Hepatocyte (in vitro differentiated cells): Measurements from ENCODE around the gene REL. TPM values are rescaled to one million over a fixed set of nuclear protein-coding genes. Genes with fewer than 3 reads are reported as not detected.

Experiments used
- DNase-seq: peaks from one replicate; pipeline ENCODE4 v3.0.0-alpha.2; 2016; ENCODE audit warnings: low spot score
- H2AFZ ChIP-seq: fragments of 200-600 bp; sonication (generic); 2 replicates; pipeline ENCODE4 v1.6.0; 2016; ENCODE audit warnings: antibody characterized with exemption, mild to moderate bottlenecking
- H3K27ac ChIP-seq: fragments of 200-600 bp; sonication (generic); 2 replicates; pipeline ENCODE4 v1.5.1; 2016; ENCODE audit warnings: mild to moderate bottlenecking
- H3K27me3 ChIP-seq: fragments of 200-600 bp; sonication (generic); 2 replicates; pipeline ENCODE4 v1.6.1; 2016
- H3K36me3 ChIP-seq: fragments of 200-600 bp; sonication (generic); replicated peaks from 2 replicates; pipeline ENCODE4 v1.5.1; 2016; ENCODE audit warnings: low read depth; ENCODE audit not compliant: insufficient read depth
- H3K4me1 ChIP-seq: fragments of 200-600 bp; sonication (generic); 2 replicates; pipeline ENCODE4 v1.5.1; 2016; ENCODE audit warnings: mild to moderate bottlenecking, moderate library complexity; ENCODE audit not compliant: insufficient read depth
- H3K4me2 ChIP-seq: fragments of 200-600 bp; sonication (generic); 2 replicates; pipeline ENCODE4 v1.6.0; 2016
- H3K4me3 ChIP-seq: fragments of 200-600 bp; sonication (generic); 2 replicates; pipeline ENCODE4 v1.5.1; 2016; ENCODE audit warnings: mild to moderate bottlenecking
- H3K79me2 ChIP-seq: fragments of 200-600 bp; sonication (generic); 2 replicates; pipeline ENCODE4 v1.6.0; 2017; ENCODE audit warnings: mild to moderate bottlenecking
- H3K9me2 ChIP-seq: fragments of 200-600 bp; sonication (generic); replicated peaks from 2 replicates; pipeline ENCODE4 v1.6.0; 2017; ENCODE audit warnings: mild to moderate bottlenecking; ENCODE audit not compliant: insufficient read depth
- H3K9me3 ChIP-seq: fragments of 200-600 bp; sonication (generic); 2 replicates; pipeline ENCODE4 v1.5.1; 2016; ENCODE audit warnings: low read depth, mild to moderate bottlenecking
- H4K20me1 ChIP-seq: fragments of 200-600 bp; sonication (generic); 2 replicates; pipeline ENCODE4 v1.6.0; 2016; ENCODE audit warnings: mild to moderate bottlenecking; ENCODE audit not compliant: insufficient read depth, poor library complexity, severe bottlenecking
- EZH2 ChIP-seq: fragments of 200-600 bp; sonication (generic); IDR thresholded peaks from 2 replicates; pipeline ENCODE4 v1.6.1; 2016; ENCODE audit warnings: antibody characterized with exemption, mild to moderate bottlenecking, borderline replicate concordance
- EZH2phosphoT487 ChIP-seq: fragments of 200-600 bp; sonication (generic); IDR thresholded peaks from one replicate; pipeline ENCODE4 v1.6.1; 2018; ENCODE audit warnings: antibody characterized with exemption, mild to moderate bottlenecking, low read depth, moderate library complexity; ENCODE audit not compliant: unreplicated experiment, severe bottlenecking
- WGBS: methylation state at CpG from one replicate; pipeline ENCODE4 v1.1.6; 2016; ENCODE audit warnings: low lambda C conversion rate; ENCODE audit errors: missing lambda C conversion rate; 5-methylcytosine and 5-hydroxymethylcytosine counted together
- polyA plus RNA-seq: library from polyadenylated mRNA; unstranded; fragments of >200 nt; fragmentation: Nextera tagmentation; extraction: Ambion mirVana; gene quantifications from 2 replicates; pipeline ENCODE4 v1.2.1, GENCODE V29; 2016
- total RNA-seq: library from RNA; depleted of rRNA; stranded (reverse); fragments of >200 nt; gene quantifications from 2 replicates; pipeline ENCODE4 v1.2.3, GENCODE V29; 2014
- TF ChIP-seq, protein P1 (sequence below): fragments of 200-600 bp; sonication (generic); IDR thresholded peaks from 2 replicates; pipeline ENCODE4 v1.5.1; 2016; ENCODE audit warnings: antibody characterized with exemption, mild to moderate bottlenecking; ENCODE audit not compliant: poor library complexity

Gene REL
- total and polyA plus RNA-seq, 2 experiments from 2014 or later = 4.2 to 12.3 TPM

DNA sequence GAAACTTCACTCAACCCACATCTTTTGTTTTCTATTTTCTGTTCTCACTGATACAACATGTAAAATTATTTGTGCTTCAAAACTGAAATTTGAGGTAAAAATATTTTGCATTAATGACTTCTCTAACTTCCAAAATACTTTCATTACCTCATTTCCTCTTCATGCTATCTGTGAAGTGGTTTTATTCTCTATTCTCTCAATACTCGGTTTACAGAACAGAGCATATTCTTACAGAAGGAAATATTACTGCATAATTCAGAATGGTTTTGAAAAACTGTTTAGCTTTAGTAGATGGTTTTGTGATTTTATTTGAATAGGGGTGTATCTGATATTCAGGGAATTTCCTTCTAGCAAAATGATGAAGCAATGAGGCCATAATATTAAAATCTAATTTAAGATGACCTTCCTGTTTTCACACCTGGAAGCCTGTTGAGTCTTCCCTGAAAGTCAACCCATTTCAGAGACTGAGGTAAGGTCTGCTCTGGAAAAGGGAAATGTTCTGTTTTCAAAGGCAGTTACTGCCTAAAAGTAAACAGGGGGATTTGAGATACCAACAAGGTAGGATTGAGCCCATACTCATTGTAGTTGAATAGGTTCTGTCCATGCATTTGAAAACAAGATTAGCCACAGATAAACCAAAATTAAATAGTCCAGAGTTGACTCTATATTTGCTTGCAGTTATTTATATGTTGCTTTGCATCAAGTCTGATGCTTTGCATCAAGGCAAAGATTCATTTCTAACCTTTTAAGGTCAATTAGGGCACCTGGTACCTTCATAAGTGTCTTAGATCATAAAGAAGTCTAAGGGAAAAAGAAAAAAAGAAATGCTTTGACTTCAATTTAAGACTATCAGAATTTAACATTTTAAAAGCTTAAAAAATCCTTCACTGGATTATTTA is 85.4 kb downstream of the REL start:
- Histone ChIP-seq H3K36me3 (peaks cover 2% of the 10 kb centered on the region), H3K4me2 (no peak overlapping the region), H3K79me2 (no peaks in the 10 kb centered on the region), H3K9me2 (no peaks in the 10 kb centered on the region), H3K4me1 (no peaks in the 10 kb centered on the region), H3K4me3 (no peak overlapping the region), H3K9me3 (no peaks in the 10 kb centered on the region), H3K27me3 (no peaks in the 10 kb centered on the region), H2AFZ (no peak overlapping the region), H4K20me1 (no peaks in the 10 kb centered on the region), H3K27ac (no peak overlapping the region)
- WGBS = 93% methylated on average over 1 of the region's 1 CpG
- DNase-seq = no peak
- no peak for TF ChIP-seq EZH2phosphoT487

DNA sequence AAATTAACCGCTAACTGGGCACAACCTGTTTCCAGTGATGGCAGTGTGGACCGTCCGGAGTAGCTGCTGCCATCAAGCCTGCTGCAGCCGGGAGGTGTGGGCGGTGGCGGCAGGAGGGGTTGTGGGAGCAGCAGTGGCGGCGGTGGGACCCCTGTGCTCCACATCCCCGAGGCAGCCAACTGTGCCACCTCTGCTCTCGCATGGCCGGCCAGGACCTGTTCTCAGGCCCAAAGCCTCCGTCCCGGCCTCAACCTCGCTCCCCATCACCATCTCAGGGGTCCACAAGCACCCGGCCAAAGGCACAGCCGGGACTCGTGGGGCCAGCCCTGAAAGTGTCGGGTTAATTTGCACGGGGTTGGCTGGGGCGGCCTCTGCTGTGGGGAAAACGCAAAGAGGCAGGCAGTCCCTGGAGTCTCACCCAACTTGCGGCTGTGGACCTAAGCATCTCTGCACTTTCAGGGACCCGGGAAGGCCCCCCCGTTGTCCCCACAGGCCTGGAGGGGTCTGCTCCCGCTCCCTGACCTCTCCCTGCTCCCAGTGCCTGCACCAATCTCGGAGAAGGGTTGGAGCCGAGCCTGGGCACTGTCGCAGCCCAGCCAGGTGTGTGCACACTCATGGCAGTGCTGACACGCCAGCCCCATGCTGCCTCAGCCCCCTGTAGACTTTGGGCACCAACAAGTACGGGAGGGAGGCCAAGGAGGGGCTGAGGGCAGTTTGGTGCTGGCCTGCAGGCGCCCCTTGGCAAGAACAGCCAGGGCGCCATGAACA is 91.7 kb downstream of the REL start:
- Histone ChIP-seq H4K20me1 (no peaks in the 10 kb centered on the region), H2AFZ (no peak overlapping the region), H3K27me3 (no peaks in the 10 kb centered on the region), H3K9me3 (no peaks in the 10 kb centered on the region), H3K27ac (no peak overlapping the region), H3K4me2 (no peak overlapping the region), H3K4me1 (no peaks in the 10 kb centered on the region), H3K36me3 (peaks cover 2% of the 10 kb centered on the region), H3K79me2 (no peaks in the 10 kb centered on the region), H3K4me3 (no peak overlapping the region), H3K9me2 (no peaks in the 10 kb centered on the region)
- DNase-seq = no peak
- WGBS = 96% methylated on average over 31 of the region's 32 CpGs
- TF ChIP-seq EZH2phosphoT487 (no peak), EZH2 (no peak)
- TF ChIP-seq, protein P1, sequence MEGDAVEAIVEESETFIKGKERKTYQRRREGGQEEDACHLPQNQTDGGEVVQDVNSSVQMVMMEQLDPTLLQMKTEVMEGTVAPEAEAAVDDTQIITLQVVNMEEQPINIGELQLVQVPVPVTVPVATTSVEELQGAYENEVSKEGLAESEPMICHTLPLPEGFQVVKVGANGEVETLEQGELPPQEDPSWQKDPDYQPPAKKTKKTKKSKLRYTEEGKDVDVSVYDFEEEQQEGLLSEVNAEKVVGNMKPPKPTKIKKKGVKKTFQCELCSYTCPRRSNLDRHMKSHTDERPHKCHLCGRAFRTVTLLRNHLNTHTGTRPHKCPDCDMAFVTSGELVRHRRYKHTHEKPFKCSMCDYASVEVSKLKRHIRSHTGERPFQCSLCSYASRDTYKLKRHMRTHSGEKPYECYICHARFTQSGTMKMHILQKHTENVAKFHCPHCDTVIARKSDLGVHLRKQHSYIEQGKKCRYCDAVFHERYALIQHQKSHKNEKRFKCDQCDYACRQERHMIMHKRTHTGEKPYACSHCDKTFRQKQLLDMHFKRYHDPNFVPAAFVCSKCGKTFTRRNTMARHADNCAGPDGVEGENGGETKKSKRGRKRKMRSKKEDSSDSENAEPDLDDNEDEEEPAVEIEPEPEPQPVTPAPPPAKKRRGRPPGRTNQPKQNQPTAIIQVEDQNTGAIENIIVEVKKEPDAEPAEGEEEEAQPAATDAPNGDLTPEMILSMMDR = no peak

DNA sequence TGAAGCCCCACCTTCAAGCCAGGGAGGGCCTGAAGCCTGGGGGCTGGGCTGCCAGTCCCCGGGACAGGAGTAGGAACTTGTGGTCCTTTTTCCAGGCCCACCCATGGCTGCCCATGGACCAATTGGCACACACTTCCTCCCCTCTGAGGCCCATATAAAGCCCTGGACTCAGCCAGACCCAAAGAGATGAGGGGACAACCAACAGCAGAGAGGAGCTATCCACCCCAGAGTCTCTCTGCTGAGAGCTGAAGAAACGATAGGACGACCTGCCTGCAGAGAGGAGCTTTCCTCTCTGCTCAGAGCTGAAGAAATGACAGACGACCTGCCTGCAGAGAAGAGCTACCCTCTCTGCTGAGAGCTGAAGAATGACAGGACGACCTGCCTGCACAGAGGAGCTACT is 92.3 kb downstream of the REL start:
- TF ChIP-seq EZH2 = no peak
- no peak for TF ChIP-seq EZH2phosphoT487
- TF ChIP-seq, protein P1 = no peak
- H3K9me3 ChIP-seq = no peaks in the 10 kb centered on the region
- H3K4me3 ChIP-seq = no peak overlapping the region
- 76% methylated on average over 5 of the region's 5 CpGs for WGBS
- no peak overlapping the region for H3K27ac ChIP-seq
- no peaks in the 10 kb centered on the region for H3K79me2 ChIP-seq
- no peak overlapping the region for H3K4me2 ChIP-seq
- DNase-seq = no peak
- no peak overlapping the region for H2AFZ ChIP-seq
- no peaks in the 10 kb centered on the region for H3K27me3 ChIP-seq
- no peaks in the 10 kb centered on the region for H3K9me2 ChIP-seq
- no peaks in the 10 kb centered on the region for H4K20me1 ChIP-seq
- peaks cover 2% of the 10 kb centered on the region for H3K36me3 ChIP-seq
- no peaks in the 10 kb centered on the region for H3K4me1 ChIP-seq

DNA sequence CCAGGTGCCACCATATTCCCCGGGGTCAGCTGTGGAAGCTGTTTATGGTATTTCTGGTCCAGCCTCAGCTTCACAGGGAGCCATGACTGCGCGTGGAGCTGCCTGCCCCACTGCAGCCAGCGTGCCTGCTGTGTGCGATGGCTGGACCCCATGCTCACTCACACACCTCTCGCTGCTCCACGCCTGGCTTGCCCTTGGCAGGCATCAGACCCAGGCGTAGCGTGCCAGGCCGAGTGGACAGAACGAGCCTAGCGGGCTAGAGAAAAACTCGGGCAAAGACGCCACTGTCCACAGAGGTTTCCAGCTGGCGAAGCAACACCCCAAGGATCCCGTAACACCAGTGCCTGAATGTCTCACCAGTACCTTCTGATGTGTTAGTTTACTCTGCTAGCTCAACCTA is 93.3 kb downstream of the REL start:
- Histone ChIP-seq H3K27me3 (no peaks in the 10 kb centered on the region), H2AFZ (no peak overlapping the region), H3K4me2 (no peak overlapping the region), H3K79me2 (no peaks in the 10 kb centered on the region), H3K4me3 (no peak overlapping the region), H3K36me3 (peaks cover 2% of the 10 kb centered on the region), H4K20me1 (no peaks in the 10 kb centered on the region), H3K27ac (no peak overlapping the region), H3K4me1 (no peaks in the 10 kb centered on the region), H3K9me2 (no peaks in the 10 kb centered on the region), H3K9me3 (no peaks in the 10 kb centered on the region)
- no peak for DNase-seq
- TF ChIP-seq EZH2 = no peak
- no peak for TF ChIP-seq EZH2phosphoT487
- TF ChIP-seq, protein P1 = no peak
- WGBS = 97% methylated on average over 16 of the region's 16 CpGs
